ENCODE measurements around the gene TEK.

TEK gene

DNA sequence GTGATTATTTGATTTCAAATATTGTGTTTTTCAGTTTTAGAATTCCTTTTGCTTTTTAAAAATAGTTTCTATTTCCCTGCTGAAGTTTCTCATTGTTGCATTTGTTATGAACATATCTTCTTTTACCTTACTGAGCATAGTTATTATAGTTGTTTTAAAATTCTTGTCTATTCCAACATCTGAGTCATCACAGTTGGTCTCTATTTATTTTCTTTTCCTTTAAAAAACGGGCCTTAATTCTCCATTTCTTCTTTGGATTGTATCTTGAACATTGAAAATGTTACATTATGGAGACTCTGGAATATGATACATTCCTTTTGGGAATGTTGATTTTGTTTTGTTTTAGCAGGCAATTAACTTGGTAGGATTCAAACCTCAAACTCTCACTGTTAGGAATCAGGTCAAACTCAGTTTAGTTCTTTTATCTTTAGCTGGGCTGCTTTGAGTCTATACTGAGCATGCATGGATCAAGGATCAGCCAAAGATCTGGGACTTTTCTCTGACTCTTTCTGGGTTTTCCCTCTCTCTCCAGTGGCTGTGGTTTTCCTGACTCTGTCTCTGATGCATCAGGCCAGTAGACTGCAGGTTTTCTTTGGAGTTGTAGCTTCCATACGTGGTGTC is 70.3 kb downstream of the TEK start:
- Histone ChIP-seq H3K9me3 (ENCODE audit: control insufficient read depth, insufficient read depth, low read length) (no peaks in the 10 kb centered on the region), H3K4me1 (ENCODE audit: insufficient read depth, low read length) (no peaks in the 10 kb centered on the region), H3K9ac (ENCODE audit: low read depth, low read length) (no peak overlapping the region)

DNA sequence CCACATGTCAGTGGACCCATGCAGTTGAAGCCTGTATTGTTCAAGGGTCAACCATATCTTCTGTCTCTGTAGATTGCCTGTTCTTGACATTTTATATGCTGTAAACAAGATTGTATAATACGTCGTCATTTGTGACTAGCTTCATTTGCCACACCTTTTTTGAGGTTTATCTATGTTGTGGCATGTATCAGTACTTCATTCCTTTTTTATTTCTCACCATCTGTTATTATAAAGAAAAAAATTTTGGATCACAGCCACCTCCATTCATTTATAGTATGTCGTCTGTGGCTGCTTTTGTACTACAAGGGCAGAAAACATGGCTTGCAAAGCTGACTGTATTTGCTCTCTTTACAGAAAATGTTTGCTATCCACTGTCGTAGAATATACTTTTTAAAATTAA is 72.4 kb downstream of the TEK start:
- no peaks in the 10 kb centered on the region for H3K4me1 ChIP-seq (ENCODE audit: insufficient read depth, low read length)
- H3K9me3 ChIP-seq (ENCODE audit: control insufficient read depth, insufficient read depth, low read length): no peaks in the 10 kb centered on the region
- 0 out of 2 replicates have a peak, but pooled peaks cover 2% of the 10 kb centered on the region for H3K36me3 ChIP-seq (ENCODE audit: insufficient read depth, low read length)
- H3K9ac ChIP-seq (ENCODE audit: low read depth, low read length): no peak overlapping the region

More for the DNA sequence above, 70.3 kb downstream of the TEK start:
- H3K36me3 ChIP-seq (ENCODE audit: insufficient read depth, low read length): 0 out of 2 replicates have a peak, but pooled peaks cover 2% of the 10 kb centered on the region

GRCh38 chr9:27182421-27182820 is 73.4 kb downstream of the TEK start:
- H3K36me3 ChIP-seq (ENCODE audit: insufficient read depth, low read length): 0 out of 2 replicates have a peak, but pooled peaks cover 2% of the 10 kb centered on the region
- H3K4me1 ChIP-seq (ENCODE audit: insufficient read depth, low read length): no peaks in the 10 kb centered on the region
- no peak overlapping the region for H3K9ac ChIP-seq (ENCODE audit: low read depth, low read length)
- no peaks in the 10 kb centered on the region for H3K9me3 ChIP-seq (ENCODE audit: control insufficient read depth, insufficient read depth, low read length)

DNA sequence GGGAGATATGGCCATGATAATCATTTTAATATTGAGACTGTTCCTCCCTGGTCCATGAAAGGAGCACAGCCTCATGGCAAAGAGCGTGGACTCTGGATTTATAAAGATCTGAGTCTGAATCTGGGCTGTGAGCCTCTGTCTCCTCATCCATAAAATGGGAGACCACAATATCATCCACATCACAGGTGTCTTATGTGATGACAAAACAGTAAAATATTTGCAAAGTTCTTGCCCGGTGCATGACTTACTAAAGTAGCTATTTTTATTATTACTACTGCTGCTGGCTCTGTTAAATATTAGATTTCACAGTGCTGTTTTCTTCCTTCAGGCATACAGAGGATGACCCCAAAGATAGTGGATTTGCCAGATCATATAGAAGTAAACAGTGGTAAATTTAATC is 74.1 kb downstream of the TEK start:
- H3K4me1 ChIP-seq (ENCODE audit: insufficient read depth, low read length): no peaks in the 10 kb centered on the region
- H3K36me3 ChIP-seq (ENCODE audit: insufficient read depth, low read length): 0 out of 2 replicates have a peak, but pooled peaks cover 2% of the 10 kb centered on the region
- no peaks in the 10 kb centered on the region for H3K9me3 ChIP-seq (ENCODE audit: control insufficient read depth, insufficient read depth, low read length)
- H3K9ac ChIP-seq (ENCODE audit: low read depth, low read length): no peak overlapping the region

DNA sequence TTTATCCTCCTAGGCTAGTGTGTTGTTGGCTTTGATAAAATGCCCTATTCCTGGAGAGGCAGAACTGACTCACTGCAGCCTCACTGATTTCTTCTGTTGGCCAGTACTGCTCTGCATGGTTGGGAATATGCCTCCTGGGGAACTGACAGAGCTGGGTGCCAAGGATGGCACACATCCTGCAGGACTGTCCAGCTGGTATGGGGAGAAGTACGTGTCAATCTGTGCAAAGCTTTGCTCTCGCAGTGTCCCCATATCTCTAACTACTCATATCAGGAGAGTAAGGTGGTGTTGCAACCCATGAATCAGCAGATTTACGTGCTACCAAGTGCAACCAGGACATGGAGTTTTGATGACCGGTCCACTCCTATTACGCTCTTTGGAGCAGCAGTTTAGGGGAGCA is 74.7 kb downstream of the TEK start:
- no peaks in the 10 kb centered on the region for H3K4me1 ChIP-seq (ENCODE audit: insufficient read depth, low read length)
- H3K9me3 ChIP-seq (ENCODE audit: control insufficient read depth, insufficient read depth, low read length): no peaks in the 10 kb centered on the region
- no peak overlapping the region for H3K9ac ChIP-seq (ENCODE audit: low read depth, low read length)
- 0 out of 2 replicates have a peak, but pooled peaks cover 2% of the 10 kb centered on the region for H3K36me3 ChIP-seq (ENCODE audit: insufficient read depth, low read length)

GRCh38 chr9:27184556-27185351 is 75.7 kb downstream of the TEK start:
- 0 out of 2 replicates have a peak, but pooled peaks cover 2% of the 10 kb centered on the region for H3K36me3 ChIP-seq (ENCODE audit: insufficient read depth, low read length)
- H3K9ac ChIP-seq (ENCODE audit: low read depth, low read length): no peak overlapping the region
- H3K4me1 ChIP-seq (ENCODE audit: insufficient read depth, low read length): no peaks in the 10 kb centered on the region
- no peaks in the 10 kb centered on the region for H3K9me3 ChIP-seq (ENCODE audit: control insufficient read depth, insufficient read depth, low read length)

DNA sequence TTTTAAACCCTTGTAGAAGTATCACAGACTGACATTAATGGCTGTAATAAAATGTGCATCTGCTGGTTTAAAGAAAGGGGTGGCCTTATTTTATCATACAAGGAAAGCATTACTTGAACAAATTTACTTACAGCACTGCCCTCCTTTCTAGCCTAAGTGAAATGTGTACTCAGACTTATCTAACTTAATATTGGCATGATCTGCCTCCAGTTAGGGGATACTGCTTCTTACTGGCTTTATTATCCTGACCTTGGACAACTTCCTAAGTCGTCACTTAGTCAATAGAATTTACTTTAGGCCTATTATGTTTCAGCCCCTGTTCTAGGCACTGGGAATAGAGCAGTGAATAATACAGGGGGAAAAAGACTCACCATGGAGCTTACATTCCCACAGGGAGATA is 79.4 kb downstream of the TEK start:
- Histone ChIP-seq H3K9ac (ENCODE audit: low read depth, low read length) (no peak overlapping the region), H3K4me1 (ENCODE audit: insufficient read depth, low read length) (no peaks in the 10 kb centered on the region), H3K36me3 (ENCODE audit: insufficient read depth, low read length) (0 out of 2 replicates have a peak, but pooled peaks cover 2% of the 10 kb centered on the region), H3K9me3 (ENCODE audit: control insufficient read depth, insufficient read depth, low read length) (no peaks in the 10 kb centered on the region)

DNA sequence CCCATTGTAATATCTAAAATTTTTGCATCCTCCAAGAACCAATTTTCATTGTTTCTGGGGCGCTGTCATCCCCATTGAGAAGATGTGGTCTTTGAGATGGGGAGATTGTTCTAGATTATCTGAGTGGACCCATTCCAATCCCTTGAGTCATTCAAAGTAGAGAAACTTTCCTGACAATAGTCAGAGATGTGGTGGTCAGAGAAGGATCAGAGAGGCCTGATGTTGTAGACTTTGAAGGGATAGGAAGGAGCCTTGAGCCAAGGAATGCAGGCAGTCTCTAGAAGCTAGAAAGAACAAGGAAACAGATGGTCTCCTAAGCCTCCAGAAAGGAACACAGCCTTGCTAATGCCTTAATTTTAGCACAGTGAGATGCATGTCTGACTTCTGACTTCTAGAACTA is 80.4 kb downstream of the TEK start:
- Histone ChIP-seq H3K9ac (ENCODE audit: low read depth, low read length) (no peak overlapping the region), H3K36me3 (ENCODE audit: insufficient read depth, low read length) (no peaks in the 10 kb centered on the region), H3K9me3 (ENCODE audit: control insufficient read depth, insufficient read depth, low read length) (no peaks in the 10 kb centered on the region), H3K4me1 (ENCODE audit: insufficient read depth, low read length) (no peaks in the 10 kb centered on the region)

GRCh38 chr9:27192291-27192960 is 83.4 kb downstream of the TEK start:
- Histone ChIP-seq H3K9me3 (ENCODE audit: control insufficient read depth, insufficient read depth, low read length) (no peaks in the 10 kb centered on the region), H3K9ac (ENCODE audit: low read depth, low read length) (no peak overlapping the region), H3K4me1 (ENCODE audit: insufficient read depth, low read length) (0 out of 2 replicates have a peak, but pooled peaks cover 3% of the 10 kb centered on the region), H3K36me3 (ENCODE audit: insufficient read depth, low read length) (no peaks in the 10 kb centered on the region)

DNA sequence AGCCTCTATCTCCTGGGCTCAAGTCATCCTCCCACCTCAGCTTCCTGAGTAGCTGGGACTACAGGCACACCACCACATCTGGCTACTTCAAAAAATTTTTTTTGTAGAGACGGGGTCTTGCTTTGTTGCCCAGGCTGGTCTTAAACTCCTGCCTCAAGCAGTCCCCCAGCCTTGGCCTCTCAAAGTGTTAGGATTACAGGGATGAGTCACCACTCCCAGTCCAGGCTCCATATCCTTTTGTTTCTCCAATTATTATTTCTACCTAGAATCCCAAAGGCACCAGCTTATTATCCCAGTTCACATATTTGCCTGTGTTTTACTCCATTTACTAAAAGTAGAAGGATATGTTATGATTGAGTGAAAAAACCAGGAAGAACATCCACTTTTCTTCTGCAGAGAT is 84.9 kb downstream of the TEK start:
- Histone ChIP-seq H3K9ac (ENCODE audit: low read depth, low read length) (no peak overlapping the region), H3K9me3 (ENCODE audit: control insufficient read depth, insufficient read depth, low read length) (no peaks in the 10 kb centered on the region), H3K4me1 (ENCODE audit: insufficient read depth, low read length) (0 out of 2 replicates have a peak, but pooled peaks cover 3% of the 10 kb centered on the region), H3K36me3 (ENCODE audit: insufficient read depth, low read length) (no peaks in the 10 kb centered on the region)

DNA sequence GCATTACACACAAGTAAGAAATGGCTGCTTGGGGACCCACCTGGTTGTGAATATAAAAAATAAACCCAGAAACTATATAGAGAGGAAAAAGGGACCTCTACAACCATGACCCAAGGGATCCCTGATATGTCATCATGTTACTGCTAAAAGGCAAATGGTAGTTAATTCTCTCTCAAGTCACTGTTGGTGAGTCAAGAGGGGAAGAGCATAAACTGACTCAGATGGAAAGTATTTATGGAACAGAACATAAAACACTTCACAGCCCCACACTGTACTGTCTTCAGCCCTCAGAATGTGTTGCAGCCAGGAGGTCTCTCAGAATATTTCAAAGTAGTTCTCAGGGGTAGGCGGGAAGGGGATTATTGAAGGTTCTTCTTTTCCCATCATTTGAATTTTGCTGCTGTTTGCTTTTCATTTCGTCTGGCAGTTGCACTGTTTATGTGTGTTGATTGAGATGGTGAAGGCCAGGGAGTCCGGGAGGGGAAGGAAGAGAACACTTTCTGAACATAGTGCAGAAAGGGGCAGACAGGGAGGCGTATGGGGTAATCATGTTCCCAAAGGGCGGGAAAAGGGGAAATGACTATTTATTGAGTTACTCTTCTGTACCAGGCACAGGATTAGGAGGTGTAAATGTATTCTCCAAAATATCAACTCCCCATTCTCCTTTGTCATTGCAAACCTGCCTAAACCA is 85.5 kb downstream of the TEK start:
- Histone ChIP-seq H3K4me1 (ENCODE audit: insufficient read depth, low read length) (0 out of 2 replicates have a peak, but pooled peaks cover 3% of the 10 kb centered on the region), H3K9ac (ENCODE audit: low read depth, low read length) (no peak overlapping the region), H3K36me3 (ENCODE audit: insufficient read depth, low read length) (no peaks in the 10 kb centered on the region), H3K9me3 (ENCODE audit: control insufficient read depth, insufficient read depth, low read length) (no peaks in the 10 kb centered on the region)

DNA sequence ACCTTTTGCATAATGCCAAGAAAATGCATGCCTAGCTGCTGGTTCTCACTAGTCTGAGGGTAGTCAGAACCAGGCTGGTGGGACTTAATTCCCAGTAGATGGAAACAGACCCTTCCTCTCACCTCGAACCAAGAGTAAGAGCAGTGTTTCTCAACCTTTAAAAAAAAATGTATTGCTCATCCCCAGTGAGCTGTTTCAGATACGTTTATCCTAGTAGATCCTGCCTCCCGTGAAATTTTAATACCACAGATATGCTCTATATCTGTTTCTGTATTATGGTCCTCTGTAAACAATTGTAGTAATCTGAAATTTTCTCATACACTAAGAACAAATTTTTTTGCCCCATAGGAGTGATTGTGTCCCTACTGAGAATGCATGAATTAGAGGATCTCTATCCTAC is 86.2 kb downstream of the TEK start:
- no peaks in the 10 kb centered on the region for H3K9me3 ChIP-seq (ENCODE audit: control insufficient read depth, insufficient read depth, low read length)
- no peaks in the 10 kb centered on the region for H3K36me3 ChIP-seq (ENCODE audit: insufficient read depth, low read length)
- 0 out of 2 replicates have a peak, but pooled peaks cover 3% of the 10 kb centered on the region for H3K4me1 ChIP-seq (ENCODE audit: insufficient read depth, low read length)
- no peak overlapping the region for H3K9ac ChIP-seq (ENCODE audit: low read depth, low read length)

- Histone ChIP-seq H3K9me3 (ENCODE audit: control insufficient read depth, insufficient read depth, low read length) (no peaks in the 10 kb centered on the region), H3K4me1 (ENCODE audit: insufficient read depth, low read length) (0 out of 2 replicates have a peak, but pooled peaks cover 3% of the 10 kb centered on the region), H3K9ac (ENCODE audit: low read depth, low read length) (no peak overlapping the region), H3K36me3 (ENCODE audit: insufficient read depth, low read length) (no peaks in the 10 kb centered on the region)
Observed at GRCh38 chr9:27196383-27196782, 87.4 kb downstream of the TEK start.

- no peak overlapping the region for H3K9ac ChIP-seq (ENCODE audit: low read depth, low read length)
- H3K9me3 ChIP-seq (ENCODE audit: control insufficient read depth, insufficient read depth, low read length): no peaks in the 10 kb centered on the region
- H3K36me3 ChIP-seq (ENCODE audit: insufficient read depth, low read length): no peaks in the 10 kb centered on the region
- H3K4me1 ChIP-seq (ENCODE audit: insufficient read depth, low read length): 0 out of 2 replicates have a peak, but pooled peaks cover 3% of the 10 kb centered on the region
Observed at GRCh38 chr9:27198190-27198589, 89.2 kb downstream of the TEK start.
